GM13976 (cell line): ENCODE data around the gene TTC21A.

Experiments used
- DNase-seq: peaks from one replicate; pipeline ENCODE4 v3.0.0; 2012; ENCODE audit warnings: low spot score
- CTCF ChIP-seq: IDR thresholded peaks from 2 replicates; pipeline ENCODE4 v1.5.1; 2012; ENCODE audit warnings: borderline replicate concordance, mild to moderate bottlenecking; ENCODE audit not compliant: insufficient read depth; ENCODE audit errors: extremely low read depth, missing control alignments, control extremely low read depth
- in situ Hi-C: fragments of 300-500 bp; cut with MboI; formaldehyde crosslinking; loops from one replicate; pipeline ENCODE4 v1.12.0; 2022; ENCODE audit warnings: low sequenced_read_pairs, mixed read lengths, inconsistent platforms; ENCODE audit not compliant: unreplicated experiment

The TTC21A gene

GRCh38 chr3:39101022-39101689 lies 6.3 kb upstream of the TTC21A start:
- in situ Hi-C loops = no loop called here
- TF ChIP-seq CTCF = peak; percentile 63
- peak; percentile 83 for DNase-seq

- in situ Hi-C loops = no loop called here
- no peak for DNase-seq
- TF ChIP-seq CTCF = no peak
These were observed 4.8 kb upstream of the TTC21A start for GRCh38 chr3:39102504-39103323.

- DNase-seq = peak; percentile 47
- no peak for TF ChIP-seq CTCF
- in situ Hi-C loops = no loop called here
These were observed 4.2 kb upstream of the TTC21A start for GRCh38 chr3:39103324-39103693.

GRCh38 chr3:39103791-39104552 lies 3.5 kb upstream of the TTC21A start:
- no peak for DNase-seq
- in situ Hi-C loops = no loop called here
- no peak for TF ChIP-seq CTCF

GRCh38 chr3:39104961-39105686 lies 2.4 kb upstream of the TTC21A start:
- no peak for TF ChIP-seq CTCF
- no peak for DNase-seq
- in situ Hi-C loops = no loop called here

GRCh38 chr3:39105687-39106063 lies 1.8 kb upstream of the TTC21A start:
- TF ChIP-seq CTCF = no peak
- in situ Hi-C loops = no loop called here
- no peak for DNase-seq
